Measurements from ENCODE around the gene RYR2.

DNA sequence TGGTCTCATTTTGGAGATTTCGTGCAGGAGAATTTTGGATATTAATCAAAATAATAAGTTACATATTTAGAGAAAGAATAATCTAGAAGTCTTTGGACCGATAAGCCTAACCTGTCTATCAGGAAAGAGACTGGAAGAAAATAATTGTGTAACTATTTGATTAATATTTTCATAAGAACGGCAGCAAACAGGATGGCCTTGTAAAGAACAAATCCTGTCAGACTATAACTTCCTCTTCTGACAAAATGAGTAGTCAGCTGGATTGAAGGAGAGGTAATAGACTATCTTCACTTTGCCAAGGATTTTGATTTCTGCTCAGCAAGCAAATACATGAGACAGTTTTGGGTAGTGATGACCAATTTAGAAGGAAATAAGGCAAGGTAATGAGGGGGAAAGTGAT, 12.7 kb upstream of the RYR2 start:
- TF ChIP-seq, protein P1, sequence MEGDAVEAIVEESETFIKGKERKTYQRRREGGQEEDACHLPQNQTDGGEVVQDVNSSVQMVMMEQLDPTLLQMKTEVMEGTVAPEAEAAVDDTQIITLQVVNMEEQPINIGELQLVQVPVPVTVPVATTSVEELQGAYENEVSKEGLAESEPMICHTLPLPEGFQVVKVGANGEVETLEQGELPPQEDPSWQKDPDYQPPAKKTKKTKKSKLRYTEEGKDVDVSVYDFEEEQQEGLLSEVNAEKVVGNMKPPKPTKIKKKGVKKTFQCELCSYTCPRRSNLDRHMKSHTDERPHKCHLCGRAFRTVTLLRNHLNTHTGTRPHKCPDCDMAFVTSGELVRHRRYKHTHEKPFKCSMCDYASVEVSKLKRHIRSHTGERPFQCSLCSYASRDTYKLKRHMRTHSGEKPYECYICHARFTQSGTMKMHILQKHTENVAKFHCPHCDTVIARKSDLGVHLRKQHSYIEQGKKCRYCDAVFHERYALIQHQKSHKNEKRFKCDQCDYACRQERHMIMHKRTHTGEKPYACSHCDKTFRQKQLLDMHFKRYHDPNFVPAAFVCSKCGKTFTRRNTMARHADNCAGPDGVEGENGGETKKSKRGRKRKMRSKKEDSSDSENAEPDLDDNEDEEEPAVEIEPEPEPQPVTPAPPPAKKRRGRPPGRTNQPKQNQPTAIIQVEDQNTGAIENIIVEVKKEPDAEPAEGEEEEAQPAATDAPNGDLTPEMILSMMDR (IDR thresholded peaks at IDR 0.05), result no peak
- TF ChIP-seq POLR2AphosphoS5 (IDR thresholded peaks at IDR 0.05) (no peak), POLR2A (IDR thresholded peaks at IDR 0.05) (no peak), EP300 (IDR thresholded peaks at IDR 0.05) (no peak)
